Iris pigment epithelial cell (primary cell): ENCODE data around the gene PEX5L.

Experiments
- DNase-seq: peaks from one replicate; pipeline ENCODE4 v3.0.0-alpha.2; 2011; ENCODE audit warnings: low read depth

Gene PEX5L

DNA sequence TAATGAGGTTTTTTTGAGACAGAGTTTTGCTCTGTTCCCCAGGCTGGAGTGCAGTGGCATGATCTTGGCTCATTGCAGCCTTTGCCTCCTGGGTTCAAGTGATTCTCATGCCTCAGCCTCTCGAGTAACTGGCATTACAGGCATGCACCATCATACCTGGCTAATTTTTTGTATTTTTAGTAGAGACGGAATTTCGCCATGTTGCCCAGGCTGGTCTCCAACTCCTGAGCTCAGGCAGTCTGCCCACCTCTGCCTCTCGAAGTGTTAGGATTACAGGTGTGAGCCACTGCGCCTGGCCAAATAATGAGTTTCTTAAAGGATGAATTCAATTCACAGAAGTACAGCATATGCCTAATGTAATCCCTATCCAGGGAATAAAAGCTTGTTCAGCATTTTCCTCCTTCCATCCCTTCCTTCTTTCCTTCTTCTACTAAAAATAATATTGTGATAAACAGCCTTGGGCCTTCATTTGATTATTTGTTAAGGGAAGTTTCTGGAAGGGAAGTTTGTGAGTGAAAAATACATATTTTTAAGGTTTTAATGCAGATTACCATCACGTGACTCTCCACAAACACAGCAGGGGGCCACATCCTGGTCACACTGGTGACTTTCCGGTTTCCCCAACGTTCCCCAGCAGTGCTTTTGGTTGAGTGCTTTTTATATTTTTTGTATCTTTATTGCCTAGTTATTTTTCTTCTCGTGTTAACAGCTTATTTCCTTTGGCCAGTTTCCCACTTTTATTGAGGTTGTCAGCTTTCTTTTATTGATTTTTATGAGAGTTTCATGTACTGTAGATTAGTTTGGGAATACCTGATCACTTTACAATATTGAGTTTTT is 267.1 kb downstream of the PEX5L start:
- DNase-seq = no peak

DNA sequence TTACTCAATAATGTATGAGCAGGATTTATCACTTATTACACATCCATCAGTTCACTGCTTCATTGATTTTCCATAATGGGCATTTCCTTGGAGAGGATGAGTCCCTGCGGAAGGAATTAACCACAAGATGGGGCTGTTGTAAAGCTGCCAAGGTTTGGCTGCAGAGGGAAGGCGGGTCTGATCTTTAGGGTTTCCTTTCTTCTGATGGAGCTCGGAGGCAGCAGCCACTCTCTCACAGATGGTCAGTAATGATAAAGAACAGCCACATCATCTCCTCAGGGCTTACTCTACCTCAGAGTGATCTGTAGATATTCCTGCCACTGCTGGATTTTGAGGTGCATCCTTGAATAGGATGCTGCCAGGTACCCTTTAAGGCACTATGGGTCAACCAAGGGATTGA is 268.7 kb downstream of the PEX5L start:
- DNase-seq = peak; percentile 65

DNA sequence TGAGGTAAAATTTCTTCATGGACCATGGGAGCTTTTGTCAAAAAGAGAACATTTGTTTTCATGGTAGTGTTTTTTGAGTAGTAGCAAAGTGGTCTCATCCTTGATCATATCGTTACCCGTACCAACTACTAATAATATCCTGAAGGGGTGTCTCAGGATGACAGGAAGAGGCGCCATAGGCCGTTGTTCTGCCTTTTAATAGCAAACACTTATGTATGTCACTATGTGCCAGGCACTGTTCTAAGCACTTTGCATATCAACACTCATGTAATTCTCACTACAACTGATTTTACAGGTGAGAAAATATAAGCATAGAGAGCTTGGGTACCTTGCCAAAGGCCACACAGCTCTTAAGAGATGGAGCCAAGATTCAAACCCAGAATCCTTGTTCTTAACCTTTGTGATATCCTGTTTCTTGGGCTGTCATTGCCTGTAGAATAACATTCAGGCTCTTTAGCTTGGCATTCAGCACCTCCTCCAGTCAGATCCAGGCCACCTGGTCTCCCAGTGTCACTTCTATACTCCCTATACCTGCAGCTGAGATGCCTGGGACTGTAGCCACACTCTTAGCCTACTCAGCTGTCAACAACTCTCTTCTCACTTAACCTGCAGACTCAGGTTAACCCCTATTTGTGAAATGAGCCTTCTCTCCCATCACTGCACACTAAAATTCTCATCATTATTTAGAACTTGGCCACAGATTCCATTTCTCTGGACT is 270.2 kb downstream of the PEX5L start:
- no peak for DNase-seq

DNA sequence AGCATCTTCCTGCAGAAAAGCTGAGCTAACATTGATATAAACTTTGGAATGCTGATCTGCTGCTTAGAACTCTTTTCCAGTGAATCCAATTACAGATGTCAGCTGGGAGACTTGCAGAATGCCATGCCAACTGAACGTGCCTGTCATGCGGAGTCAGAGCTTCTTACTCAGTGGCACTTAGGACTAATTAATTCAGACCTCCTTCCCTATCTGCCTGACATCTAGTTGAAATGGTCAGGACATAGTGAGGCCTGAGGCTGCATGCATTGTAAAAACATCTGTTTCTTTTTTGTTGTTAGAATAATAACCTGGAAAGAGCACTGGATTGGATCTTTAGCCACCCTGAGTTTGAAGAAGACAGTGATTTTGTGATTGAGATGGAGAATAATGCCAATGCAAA is 271.3 kb downstream of the PEX5L start:
- DNase-seq = no peak

DNA sequence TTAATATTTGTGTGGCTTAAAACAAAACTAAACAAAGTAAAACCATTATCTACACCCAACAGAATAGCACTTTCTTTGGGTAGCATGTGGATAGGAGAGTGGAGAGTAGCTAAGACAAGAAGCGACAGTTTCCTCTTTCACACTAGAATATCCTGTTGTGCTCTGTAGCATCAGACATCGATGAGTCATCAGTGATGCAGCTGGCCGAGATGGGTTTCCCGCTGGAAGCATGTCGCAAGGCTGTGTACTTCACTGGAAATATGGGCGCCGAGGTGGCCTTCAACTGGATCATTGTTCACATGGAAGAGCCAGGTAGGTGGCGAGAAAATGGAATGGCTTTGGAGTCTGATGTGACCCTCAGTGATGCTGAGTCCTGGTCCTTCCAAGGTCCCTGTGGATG is 275.8 kb downstream of the PEX5L start:
- DNase-seq = peak; percentile 93

DNA sequence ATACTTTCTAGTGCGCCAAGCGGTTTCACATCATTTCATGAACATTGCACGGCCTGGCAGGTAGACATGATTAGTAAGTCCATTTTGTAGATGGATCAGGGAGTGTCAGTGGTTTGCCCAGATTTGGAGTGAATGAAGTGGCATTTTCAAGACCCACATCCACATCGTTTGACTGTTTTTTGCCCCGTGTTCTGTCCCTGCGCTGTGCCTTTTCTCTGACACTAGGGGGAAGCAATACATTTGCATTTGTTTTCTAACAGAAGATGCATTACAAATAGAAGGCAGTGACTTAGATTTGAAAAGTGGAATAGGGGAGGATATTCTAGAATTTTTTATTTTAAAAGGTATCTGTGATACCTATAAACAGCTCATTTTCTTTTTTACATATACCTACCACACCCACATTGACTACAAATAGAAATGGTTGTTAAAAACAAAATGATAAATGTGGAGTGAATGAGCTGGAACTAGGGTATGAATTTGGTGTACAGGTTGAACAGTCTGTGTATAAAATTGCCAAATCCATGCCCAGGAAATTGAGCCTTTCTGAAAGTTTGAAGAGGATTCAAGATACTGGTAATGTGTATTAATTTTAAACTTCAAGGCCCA is 285.9 kb downstream of the PEX5L start:
- DNase-seq = peak; percentile 36

DNA sequence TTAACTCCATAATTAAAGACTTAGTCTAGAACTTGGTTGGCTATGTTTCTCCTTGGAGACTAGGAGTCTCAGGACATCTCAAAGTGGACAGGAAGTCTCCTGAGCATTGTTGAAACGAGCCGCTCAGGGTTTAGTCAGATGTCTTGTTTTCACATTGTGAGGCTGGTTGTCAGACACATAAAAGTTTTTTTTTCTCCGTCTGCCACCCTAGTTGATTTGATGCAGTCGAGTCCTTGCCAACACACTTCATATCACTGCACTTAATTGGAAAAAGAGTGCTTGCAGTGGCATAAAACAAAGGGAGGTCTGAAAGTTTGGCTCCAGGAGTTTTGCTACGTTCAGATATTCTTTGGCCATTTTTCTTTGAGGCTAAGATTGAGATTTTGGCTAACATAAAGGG is 291.0 kb downstream of the PEX5L start:
- DNase-seq = no peak

DNA sequence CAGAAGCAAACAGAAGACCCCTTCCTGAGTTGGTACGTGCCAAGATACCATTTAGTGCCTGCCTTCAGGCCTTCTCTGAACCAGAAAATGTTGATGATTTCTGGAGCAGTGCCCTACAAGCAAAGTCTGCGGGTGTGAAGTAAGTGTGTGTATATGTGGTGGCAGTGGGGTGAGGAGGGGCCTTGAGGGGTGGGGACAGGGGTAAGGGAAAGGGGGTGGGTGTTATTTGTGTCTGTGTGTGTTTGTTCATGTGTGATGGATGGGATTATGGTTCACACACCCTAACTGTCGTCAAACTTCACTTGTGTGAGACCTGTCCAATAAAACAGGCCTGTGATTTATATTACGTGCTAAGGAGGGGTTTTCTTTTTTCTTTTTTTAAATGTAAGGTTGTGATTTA is 291.7 kb downstream of the PEX5L start:
- DNase-seq = no peak
